GM10266 (cell line): ENCODE results near the gene ARHGEF28.

Source experiments
- DNase-seq: peaks from one replicate; pipeline ENCODE4 v3.0.0; 2012; ENCODE audit errors: extremely low spot score
- TF ChIP-seq, protein P1 (sequence below): IDR thresholded peaks from 2 replicates; pipeline ENCODE4 v1.5.1; 2012; ENCODE audit warnings: mild to moderate bottlenecking, low read depth; ENCODE audit not compliant: control insufficient read depth, insufficient read depth; ENCODE audit errors: missing control alignments

The ARHGEF28 gene

DNA sequence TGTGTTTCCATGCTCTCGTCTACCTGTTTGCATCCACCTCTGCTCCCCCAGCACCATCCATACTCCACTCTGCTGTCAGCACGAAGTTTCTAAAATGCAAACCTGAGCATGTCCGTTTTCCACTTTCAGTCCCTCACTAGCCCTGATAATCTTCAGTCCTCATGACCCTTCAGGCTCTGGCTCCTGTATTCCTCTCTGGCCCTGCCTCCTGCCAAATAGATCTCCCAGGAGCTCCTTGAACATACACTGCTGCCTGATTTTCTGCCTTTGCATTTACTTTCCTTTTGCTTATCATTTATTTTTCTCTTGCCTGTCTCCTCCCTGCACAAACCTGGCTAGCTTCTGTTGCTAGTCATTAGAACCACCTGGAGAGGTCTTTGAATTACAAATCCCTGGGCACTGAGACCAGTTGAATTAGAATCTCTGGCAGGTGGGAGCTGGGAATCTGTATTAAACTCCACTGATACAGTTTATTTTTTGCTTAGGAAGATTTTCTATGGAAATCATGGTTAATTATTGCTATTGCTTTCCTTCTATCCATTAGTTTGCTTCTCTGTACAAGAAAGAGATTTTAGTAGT is 18.5 kb downstream of the ARHGEF28 start:
- TF ChIP-seq, protein P1, sequence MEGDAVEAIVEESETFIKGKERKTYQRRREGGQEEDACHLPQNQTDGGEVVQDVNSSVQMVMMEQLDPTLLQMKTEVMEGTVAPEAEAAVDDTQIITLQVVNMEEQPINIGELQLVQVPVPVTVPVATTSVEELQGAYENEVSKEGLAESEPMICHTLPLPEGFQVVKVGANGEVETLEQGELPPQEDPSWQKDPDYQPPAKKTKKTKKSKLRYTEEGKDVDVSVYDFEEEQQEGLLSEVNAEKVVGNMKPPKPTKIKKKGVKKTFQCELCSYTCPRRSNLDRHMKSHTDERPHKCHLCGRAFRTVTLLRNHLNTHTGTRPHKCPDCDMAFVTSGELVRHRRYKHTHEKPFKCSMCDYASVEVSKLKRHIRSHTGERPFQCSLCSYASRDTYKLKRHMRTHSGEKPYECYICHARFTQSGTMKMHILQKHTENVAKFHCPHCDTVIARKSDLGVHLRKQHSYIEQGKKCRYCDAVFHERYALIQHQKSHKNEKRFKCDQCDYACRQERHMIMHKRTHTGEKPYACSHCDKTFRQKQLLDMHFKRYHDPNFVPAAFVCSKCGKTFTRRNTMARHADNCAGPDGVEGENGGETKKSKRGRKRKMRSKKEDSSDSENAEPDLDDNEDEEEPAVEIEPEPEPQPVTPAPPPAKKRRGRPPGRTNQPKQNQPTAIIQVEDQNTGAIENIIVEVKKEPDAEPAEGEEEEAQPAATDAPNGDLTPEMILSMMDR: no peak
- no peak for DNase-seq

DNA sequence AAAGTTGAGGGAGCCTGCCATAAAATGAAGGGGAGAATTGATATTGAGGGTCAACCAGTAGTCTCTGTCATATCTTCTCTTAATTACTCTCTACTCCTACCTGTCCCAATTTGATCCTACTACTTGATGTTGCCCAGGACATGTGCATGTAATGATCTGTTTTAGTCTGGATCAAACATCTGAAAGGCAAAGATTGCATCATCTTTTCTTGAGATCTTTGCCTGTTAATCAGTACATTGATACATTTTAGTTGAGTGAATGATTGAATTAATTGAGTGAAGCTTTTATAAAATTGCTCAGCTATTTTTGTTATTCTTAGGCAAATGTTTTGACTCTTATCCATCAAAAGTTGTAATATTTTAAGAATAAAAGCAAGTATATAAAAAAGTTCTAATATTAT is 21.7 kb downstream of the ARHGEF28 start:
- TF ChIP-seq, protein P1: no peak
- no peak for DNase-seq

DNA sequence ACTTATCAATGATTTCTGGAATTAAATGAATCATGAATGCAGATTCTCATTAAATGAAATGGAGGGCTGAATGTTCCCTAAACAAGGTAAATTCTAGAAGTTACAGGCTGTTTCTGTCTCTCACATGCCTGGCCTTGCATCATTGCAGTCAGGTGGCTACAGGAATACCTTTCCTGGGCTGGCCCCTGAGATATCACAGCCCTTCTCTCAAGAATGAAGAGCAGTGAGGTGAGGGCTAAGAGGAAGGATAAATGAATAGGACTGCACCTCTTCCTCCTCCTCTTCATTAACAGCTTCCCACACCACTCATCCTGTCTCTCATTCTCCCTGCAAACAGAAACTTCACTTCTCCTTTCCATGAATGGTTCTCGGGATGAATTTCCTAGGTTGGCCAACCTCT is 22.5 kb downstream of the ARHGEF28 start:
- TF ChIP-seq, protein P1: no peak
- no peak for DNase-seq

DNA sequence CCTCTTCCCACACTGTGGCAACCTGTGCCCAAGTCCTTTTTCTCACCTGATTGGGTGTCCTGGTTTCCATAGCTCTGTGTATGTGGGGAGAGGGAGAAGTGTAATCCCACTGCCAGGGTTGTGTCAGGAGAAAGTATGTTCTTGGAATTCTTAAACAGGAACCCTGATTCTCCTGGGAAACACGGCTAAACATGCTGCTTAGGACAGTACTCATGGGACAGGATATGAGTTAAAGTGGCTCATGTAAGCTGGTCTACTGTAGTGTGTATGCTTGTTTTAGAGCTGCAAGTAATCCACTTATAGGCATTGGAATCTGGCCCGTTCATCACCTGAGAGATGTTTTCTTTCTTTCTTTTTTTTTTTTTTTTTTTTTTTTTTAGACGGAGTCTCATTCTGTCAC is 23.9 kb downstream of the ARHGEF28 start:
- TF ChIP-seq, protein P1: no peak
- no peak for DNase-seq

DNA sequence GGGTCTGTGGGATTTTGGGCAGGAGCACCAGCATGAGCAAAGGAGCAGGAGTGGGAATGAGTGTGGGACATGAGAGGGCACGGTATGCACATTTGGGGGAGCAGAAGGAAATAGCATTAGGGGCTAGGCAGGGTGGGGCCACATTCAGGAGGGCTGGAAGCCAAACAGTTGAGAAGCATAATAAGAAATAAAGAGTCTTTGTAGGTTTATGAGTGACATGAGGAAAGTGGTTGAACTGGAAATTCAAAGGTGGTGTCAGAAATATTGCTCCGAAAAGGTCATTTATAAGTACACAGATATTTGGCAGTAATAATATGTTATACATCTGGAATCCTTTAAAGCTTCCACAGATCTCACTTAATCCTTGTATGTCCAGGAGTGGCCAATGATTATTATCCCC is 26.4 kb downstream of the ARHGEF28 start:
- DNase-seq: no peak
- TF ChIP-seq, protein P1: no peak

DNA sequence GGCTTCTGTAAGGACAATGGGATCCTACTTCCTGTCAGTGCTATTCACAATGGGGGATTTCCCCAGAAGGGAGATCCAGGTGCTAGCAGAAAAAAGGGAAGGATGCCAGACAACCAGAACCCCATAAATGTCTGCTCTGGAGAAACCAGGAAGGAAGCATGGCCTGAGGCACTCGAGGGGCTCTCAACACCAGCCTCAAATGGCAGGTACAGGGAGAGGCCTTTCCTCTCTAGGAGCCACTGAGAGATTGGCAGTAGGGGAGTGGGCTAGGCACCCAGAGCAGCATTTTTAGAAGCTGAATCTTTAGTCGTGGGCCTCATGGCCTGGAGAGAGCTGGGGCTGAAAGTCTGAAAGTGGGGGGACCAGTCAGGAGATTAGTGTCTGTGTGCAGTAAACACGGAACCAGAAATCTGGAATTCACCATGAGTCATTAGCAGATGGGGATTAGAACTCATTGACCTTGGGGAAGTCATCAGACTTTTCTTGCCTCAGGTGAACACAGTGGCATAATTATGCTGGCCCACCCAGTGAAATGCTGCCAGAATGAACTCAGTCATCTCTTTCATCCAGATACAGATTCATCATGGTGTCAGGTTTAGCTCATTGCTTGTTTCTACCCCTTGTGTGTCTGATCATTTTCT is 28.3 kb downstream of the ARHGEF28 start:
- DNase-seq: no peak

DNA sequence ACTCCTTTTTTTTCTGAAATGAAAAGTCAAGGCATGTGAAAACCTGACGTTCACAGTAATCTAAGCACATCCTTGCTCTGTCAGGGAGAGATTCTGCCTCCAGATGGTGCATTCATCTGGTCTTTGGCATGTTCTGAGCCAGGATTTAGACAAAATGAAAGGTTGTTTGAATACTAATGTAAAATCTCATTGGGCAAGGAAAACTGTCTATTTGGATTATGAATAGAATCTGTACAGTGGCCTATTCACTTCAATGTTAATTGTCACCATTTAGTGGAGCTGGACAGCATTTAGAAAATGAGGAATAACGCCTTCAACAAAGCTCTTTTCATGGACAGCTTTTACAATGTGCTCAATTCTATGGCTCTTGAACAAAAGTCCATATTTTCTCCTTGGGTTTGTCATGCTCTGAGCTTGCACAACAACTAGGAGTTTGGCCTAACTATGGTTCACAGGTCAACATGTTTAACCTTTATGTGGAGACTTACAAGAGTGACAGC is 28.9 kb downstream of the ARHGEF28 start:
- no peak for DNase-seq
- TF ChIP-seq, protein P1: no peak

More for the DNA sequence above, 28.3 kb downstream of the ARHGEF28 start:
- TF ChIP-seq, protein P1: no peak
